GM19023 (cell line): ENCODE results near the gene EML6.
"Not testable (repeated sequence)": the region's sequence is repeated elsewhere in the genome, so short reads cannot be mapped to it uniquely, and the experiment has no call there.

ENCODE experiments used
- ATAC-seq: cut with Tn5 transposase; IDR thresholded peaks from one replicate; pipeline ENCODE4 v1.9.1; 2021; ENCODE audit warnings: mild to moderate bottlenecking, moderate library complexity; ENCODE audit not compliant: unreplicated experiment

The EML6 gene

GRCh38 chr2:54871457-54872107, 148.1 kb downstream of the EML6 start:
- ATAC-seq: no peak

GRCh38 chr2:54872780-54873179, 149.3 kb downstream of the EML6 start:
- no peak for ATAC-seq

- ATAC-seq: not testable (repeated sequence)
Measured at GRCh38 chr2:54873236-54873635, 149.8 kb downstream of the EML6 start.

- ATAC-seq: no peak
Measured at GRCh38 chr2:54876764-54877163, 153.3 kb downstream of the EML6 start.

- no peak for ATAC-seq
Measured at GRCh38 chr2:54878182-54878581, 154.7 kb downstream of the EML6 start.

GRCh38 chr2:54879032-54879431, 155.6 kb downstream of the EML6 start:
- ATAC-seq: no peak

- ATAC-seq: no peak
Measured at GRCh38 chr2:54879598-54880332, 156.3 kb downstream of the EML6 start.

GRCh38 chr2:54880428-54880827, 157.0 kb downstream of the EML6 start:
- ATAC-seq: no peak

GRCh38 chr2:54881759-54882158, 158.3 kb downstream of the EML6 start:
- no peak for ATAC-seq

- no peak for ATAC-seq
Measured at GRCh38 chr2:54885891-54886290, 162.4 kb downstream of the EML6 start.

GRCh38 chr2:54887850-54888545, 164.5 kb downstream of the EML6 start:
- no peak for ATAC-seq

- no peak for ATAC-seq
Measured at GRCh38 chr2:54889053-54889452, 165.6 kb downstream of the EML6 start.

GRCh38 chr2:54891909-54892308, 168.4 kb downstream of the EML6 start:
- ATAC-seq: no peak

GRCh38 chr2:54894467-54894866, 171.0 kb downstream of the EML6 start:
- no peak for ATAC-seq

GRCh38 chr2:54895730-54896129, 172.3 kb downstream of the EML6 start:
- ATAC-seq: no peak

GRCh38 chr2:54897420-54898310, 174.2 kb downstream of the EML6 start:
- no peak for ATAC-seq

GRCh38 chr2:54898456-54899226, 175.2 kb downstream of the EML6 start:
- no peak for ATAC-seq

GRCh38 chr2:54899576-54900200, 176.2 kb downstream of the EML6 start:
- no peak for ATAC-seq

GRCh38 chr2:54901224-54901986, 177.9 kb downstream of the EML6 start:
- ATAC-seq: no peak
